K562 (cell line): ENCODE results near the gene KRTAP3-2. TPM values are rescaled to one million over a fixed set of nuclear protein-coding genes. Genes with fewer than 3 reads are reported as not detected.

Experiments used
- ATAC-seq: fragments of 200-7000 bp; cut with Tn5 transposase; 3 replicates; pipeline ENCODE4 v1.9.1; 2020; ENCODE audit warnings: moderate library complexity
- BruUV-seq: library from RNA; stranded (reverse); fragments of 400-500 nt; replicated peaks from 2 replicates; lab custom pipeline; 2021; lab: Mats Ljungman, UMichigan
- CTCF ChIA-PET: fragments of 300-600 bp; formaldehyde crosslinking; extraction: SDS; loops from one replicate; lab custom pipeline; 2021; ENCODE audit warnings: low intra/inter-chr PET ratio; lab: Yijun Ruan, JAX
- POLR2A ChIA-PET: fragments of 300-600, 350-650 bp; sonication (Branson Sonifier 250); formaldehyde crosslinking; extraction: SDS; loops from one replicate; lab custom pipeline; 2021; ENCODE audit warnings: antibody characterized with exemption, inconsistent platforms; lab: Yijun Ruan, JAX
- DNase-seq, 4 experiments: peaks; one replicate each; pipeline versions ENCODE4 v3.0.0 to v3.0.0-alpha.2; 2011 to 2018; ENCODE audit warnings: low spot score in 3 of 4, mixed read lengths in 3 of 4; ENCODE audit errors: extremely low read depth in 1 of 4
- FAIRE-seq: peaks from 2 replicates; lab custom pipeline; 2011; peaks lifted over from hg19 to GRCh38; lab: Jason Lieb, UNC
- H2AFZ ChIP-seq: 2 replicates; pipeline ENCODE4 v1.6.0; 2011; ENCODE audit warnings: low read depth, low read length, control low read depth, inconsistent platforms
- H3K27ac ChIP-seq: fragments of 200-600 bp; 3 replicates; pipeline ENCODE4 v1.8.0; 2011; ENCODE audit warnings: low read depth, mild to moderate bottlenecking, control low read depth, inconsistent platforms, low read length, moderate library complexity, mixed read lengths; ENCODE audit errors: extremely low read depth
- H3K27me3 ChIP-seq, 2 experiments: fragments of 300-600 bp in 1 of 2; 2 replicates in 1 of 2; 3 replicates in 1 of 2; pipeline versions ENCODE4 v1.6.0 to v1.8.0; 2011; ENCODE audit warnings: inconsistent platforms in 2 of 2, low read length in 2 of 2, mild to moderate bottlenecking in 1 of 2, mixed read lengths in 1 of 2, moderate library complexity in 1 of 2; ENCODE audit not compliant: control insufficient read depth in 2 of 2, insufficient read depth in 2 of 2
- H3K36me3 ChIP-seq: fragments of 300-600 bp; 3 replicates; pipeline ENCODE4 v1.8.0; 2011; ENCODE audit warnings: mild to moderate bottlenecking, low read length, inconsistent platforms; ENCODE audit not compliant: control insufficient read depth, insufficient read depth
- H3K4me1 ChIP-seq, 2 experiments: fragments of 200-600 bp in 1 of 2; replicated peaks in 1 of 2; 2 replicates in 1 of 2; 3 replicates in 1 of 2; pipeline versions ENCODE4 v1.5.1 to v1.8.0; 2011; ENCODE audit warnings: inconsistent platforms in 2 of 2, low read length in 2 of 2, mild to moderate bottlenecking in 1 of 2, mixed read lengths in 1 of 2, moderate library complexity in 1 of 2; ENCODE audit not compliant: control insufficient read depth in 2 of 2, insufficient read depth in 2 of 2
- H3K4me2 ChIP-seq: 2 replicates; pipeline ENCODE4 v1.6.1; 2011; ENCODE audit warnings: low read length, control low read depth, inconsistent platforms, mixed read lengths; ENCODE audit not compliant: insufficient read depth
- H3K4me3 ChIP-seq: fragments of 200-600 bp; sonication (generic), shearing (Covaris generic); 2 replicates; pipeline ENCODE4 v1.5.1; 2016; ENCODE audit warnings: control low read depth, inconsistent platforms
- H3K79me2 ChIP-seq: fragments of 200-600 bp; 3 replicates; pipeline ENCODE4 v1.8.0; 2011; ENCODE audit warnings: low read length, inconsistent platforms; ENCODE audit not compliant: control insufficient read depth, insufficient read depth
- H3K9ac ChIP-seq, 2 experiments: 2 replicates each; pipeline versions ENCODE4 v1.6.0 to v1.6.1; 2011; ENCODE audit warnings: low read depth in 2 of 2, low read length in 2 of 2, control low read depth in 1 of 2, inconsistent platforms in 1 of 2, mild to moderate bottlenecking in 1 of 2, mixed read lengths in 1 of 2; ENCODE audit not compliant: insufficient read depth in 1 of 2
- H3K9me1 ChIP-seq: one replicate; pipeline ENCODE4 v1.6.0; 2011; ENCODE audit warnings: inconsistent platforms, mild to moderate bottlenecking, low read length, moderate library complexity; ENCODE audit not compliant: control insufficient read depth, insufficient read depth
- H3K9me3 ChIP-seq: replicated peaks from 2 replicates; pipeline ENCODE4 v1.5.1; 2011; ENCODE audit warnings: low read depth, low read length, inconsistent platforms; ENCODE audit not compliant: control insufficient read depth, insufficient read depth
- H4K20me1 ChIP-seq: replicated peaks from 2 replicates; pipeline ENCODE4 v1.6.1; 2011; ENCODE audit warnings: low read length, inconsistent platforms, mixed read lengths; ENCODE audit not compliant: control insufficient read depth, insufficient read depth
- CXXC5 ChIP-seq: fragments of 250-450 bp; sonication (Bioruptor Pico); IDR thresholded peaks from 2 replicates; pipeline ENCODE4 v1.8.0; 2022; ENCODE audit warnings: inconsistent platforms, mild to moderate bottlenecking, moderate library complexity
- GABPA ChIP-seq: fragments of 200-800 bp; sonication (Bioruptor generic); conservative IDR thresholded peaks from 2 replicates; pipeline ENCODE4 v1.6.1; 2016; ENCODE audit warnings: low read depth, missing genetic modification characterization, missing compliant biosample characterization
- HDAC1 ChIP-seq, 2 experiments: fragments of 450-650 bp; IDR thresholded peaks; 2 replicates each; pipeline ENCODE4 v1.6.1; 2016 to 2017; ENCODE audit warnings: inconsistent platforms in 1 of 2, mild to moderate bottlenecking in 1 of 2, moderate library complexity in 1 of 2
- KLF1 ChIP-seq: fragments of 450-650 bp; IDR thresholded peaks from 2 replicates; pipeline ENCODE4 v1.6.1; 2016; ENCODE audit warnings: missing genetic modification characterization, missing compliant biosample characterization
- PCBP2 ChIP-seq: fragments of 200-400 bp; formaldehyde crosslinking; IDR thresholded peaks from 2 replicates; pipeline ENCODE4 v1.6.1; 2018; ENCODE audit warnings: low read length, low read depth, mild to moderate bottlenecking, moderate library complexity; ENCODE audit not compliant: poor library complexity, severe bottlenecking
- POLR3A ChIP-seq: IDR thresholded peaks from 2 replicates; pipeline ENCODE4 v1.6.1; 2011; ENCODE audit warnings: borderline replicate concordance, mild to moderate bottlenecking, moderate library complexity; ENCODE audit not compliant: insufficient read length, insufficient read depth; ENCODE audit errors: extremely low read depth
- TAF9B ChIP-seq: fragments of 450-650 bp; IDR thresholded peaks from 2 replicates; pipeline ENCODE4 v1.6.1; 2018; ENCODE audit warnings: mild to moderate bottlenecking; ENCODE audit not compliant: partially characterized antibody
- TSC22D4 ChIP-seq: fragments of 450-650 bp; IDR thresholded peaks from 2 replicates; pipeline ENCODE4 v1.6.1; 2016; ENCODE audit warnings: missing genetic modification characterization, missing biosample characterization, control low read depth
- ZNF12 ChIP-seq: sonication (generic); formaldehyde crosslinking; IDR thresholded peaks from 2 replicates; pipeline ENCODE4 v1.4.0; 2020; ENCODE audit warnings: mild to moderate bottlenecking, missing genetic modification reagents
- ZNF143 ChIP-seq: sonication (generic); formaldehyde crosslinking; IDR thresholded peaks from 2 replicates; pipeline ENCODE4 v1.9.0; 2022; ENCODE audit warnings: mild to moderate bottlenecking, missing genetic modification reagents
- WGBS: fragments of 100-300 bp; shearing (Covaris generic); methylation state at CpG from one replicate; pipeline ENCODE4 v1.1.6; 2016; ENCODE audit warnings: low coverage, mixed read lengths; ENCODE audit not compliant: insufficient coverage; ENCODE audit errors: missing lambda C conversion rate; 5-methylcytosine and 5-hydroxymethylcytosine counted together
- in situ Hi-C: fragments of 300-500 bp; cut with MboI; formaldehyde crosslinking; loops from 4 replicates; pipeline ENCODE4 v1.15.0; 2018; ENCODE audit warnings: inconsistent platforms, mixed read lengths
- intact Hi-C: fragments of 100-400 bp; cut with micrococcal nuclease; formaldehyde crosslinking; loops from 2 replicates; pipeline ENCODE4 v1.14.2; 2022
- polyA plus RNA-seq, 8 experiments: library from polyadenylated mRNA; depleted of rRNA in 4 of 8; stranded (reverse) in 5 of 8; unstranded in 3 of 8; fragments of >200 nt; fragmentation: Nextera tagmentation in 2 of 8; fragmentation: Illumina TruSeq in 1 of 8; extraction: Ambion mirVana in 2 of 8; extraction: Trizol in 1 of 8; gene quantifications; 2 replicates each; pipeline versions ENCODE4 v1.2.1 to v1.2.3, GENCODE V29; 2011 to 2014; ENCODE audit warnings: inconsistent platforms in 1 of 8, missing spikeins in 1 of 8
- total RNA-seq, 7 experiments: library from RNA; depleted of rRNA in 6 of 7; stranded (reverse); fragments of >200 nt in 6 of 7; fragmentation: Illumina TruSeq in 2 of 7; extraction: Trizol in 2 of 7; gene quantifications; 2 replicates each; pipeline versions ENCODE4 v1.2.1 to v1.2.3, GENCODE V29; 2011 to 2021; ENCODE audit warnings: low replicate concordance in 1 of 7
- TF ChIP-seq, protein P1 (sequence below): fragments of 250-450 bp; sonication (Bioruptor Pico); IDR thresholded peaks from 2 replicates; pipeline ENCODE4 v1.8.0; 2021; ENCODE audit warnings: mild to moderate bottlenecking, moderate library complexity
- TF ChIP-seq, protein P2 (sequence below): sonication (generic); formaldehyde crosslinking; IDR thresholded peaks from 2 replicates; pipeline ENCODE4 v1.4.0; 2020; ENCODE audit warnings: mild to moderate bottlenecking, missing genetic modification reagents
- TF ChIP-seq, protein P3 (sequence below), 3 experiments: IDR thresholded peaks in 2 of 3; conservative IDR thresholded peaks in 1 of 3; 2 replicates each; pipeline ENCODE4 v1.5.1; 2011 to 2012; ENCODE audit warnings: low read length in 3 of 3, mild to moderate bottlenecking in 3 of 3, control low read depth in 2 of 3, improper control_type of control experiment in 1 of 3, inconsistent platforms in 1 of 3, low read depth in 1 of 3, mixed read lengths in 1 of 3, moderate library complexity in 1 of 3; ENCODE audit not compliant: insufficient read depth in 2 of 3

The KRTAP3-2 gene
- total and polyA plus RNA-seq, 9 of the 15 experiments (the other 6 are each of a cell fraction or from before 2014, with no cell fraction given): not detected

DNA sequence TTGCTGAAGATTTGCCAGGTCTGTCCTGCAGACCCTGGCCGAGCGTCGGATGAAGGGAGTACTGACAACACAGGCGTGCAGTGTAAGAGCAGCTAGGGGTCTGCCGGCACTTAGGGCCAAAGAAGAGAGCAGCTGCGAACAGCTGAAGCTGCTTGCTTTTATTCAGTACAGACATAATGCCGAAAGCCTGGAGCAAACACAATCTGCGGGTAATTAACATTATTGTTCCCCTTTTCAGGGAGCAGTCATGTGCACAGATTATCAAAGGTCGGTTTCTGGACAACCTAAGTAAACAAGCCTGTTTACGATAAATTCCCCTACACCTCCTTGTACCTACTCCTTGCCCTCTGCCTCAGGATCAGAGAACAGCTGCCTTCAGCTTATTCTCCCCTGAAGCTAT is 50.3 kb downstream of the KRTAP3-2 start:
- Histone ChIP-seq H3K9ac (no peak overlapping the region), H3K27me3 (peaks cover 2 to 8% of the 10 kb centered on the region in 2 experiments; a peak in 4 of 5 replicates), H3K9me3 (no peaks in the 10 kb centered on the region), H4K20me1 (no peaks in the 10 kb centered on the region), H2AFZ (no peak overlapping the region), H3K79me2 (no peaks in the 10 kb centered on the region), H3K36me3 (no peaks in the 10 kb centered on the region), H3K4me3 (no peak overlapping the region), H3K4me2 (no peak overlapping the region), H3K9me1 (no peaks in the 10 kb centered on the region), H3K27ac (no peak overlapping the region), H3K4me1 (no peaks in the 10 kb centered on the region)
- ChIA-PET POLR2A (interaction anchor here (1.8 kb wide), 1 partner anchor 10 kb away, joined by 4 read pairs; no protein-coding TSS in a partner anchor), CTCF (no interaction called here)
- no peak for FAIRE-seq
- ATAC-seq: no peak
- TF ChIP-seq TSC22D4 (no peak), POLR3A (no peak), GABPA (tag) (no peak), CXXC5 (CRISPR knock-in tag) (no peak), ZNF12 (CRISPR knock-in tag) (no peak), KLF1 (tag) (no peak), ZNF143 (no peak), HDAC1 (IDR thresholded peaks at IDR 0.05) (no peak), TAF9B (no peak), PCBP2 (no peak)
- TF ChIP-seq, protein P1, sequence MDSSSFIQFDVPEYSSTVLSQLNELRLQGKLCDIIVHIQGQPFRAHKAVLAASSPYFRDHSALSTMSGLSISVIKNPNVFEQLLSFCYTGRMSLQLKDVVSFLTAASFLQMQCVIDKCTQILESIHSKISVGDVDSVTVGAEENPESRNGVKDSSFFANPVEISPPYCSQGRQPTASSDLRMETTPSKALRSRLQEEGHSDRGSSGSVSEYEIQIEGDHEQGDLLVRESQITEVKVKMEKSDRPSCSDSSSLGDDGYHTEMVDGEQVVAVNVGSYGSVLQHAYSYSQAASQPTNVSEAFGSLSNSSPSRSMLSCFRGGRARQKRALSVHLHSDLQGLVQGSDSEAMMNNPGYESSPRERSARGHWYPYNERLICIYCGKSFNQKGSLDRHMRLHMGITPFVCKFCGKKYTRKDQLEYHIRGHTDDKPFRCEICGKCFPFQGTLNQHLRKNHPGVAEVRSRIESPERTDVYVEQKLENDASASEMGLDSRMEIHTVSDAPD (CRISPR knock-in tag): no peak
- TF ChIP-seq, protein P2, sequence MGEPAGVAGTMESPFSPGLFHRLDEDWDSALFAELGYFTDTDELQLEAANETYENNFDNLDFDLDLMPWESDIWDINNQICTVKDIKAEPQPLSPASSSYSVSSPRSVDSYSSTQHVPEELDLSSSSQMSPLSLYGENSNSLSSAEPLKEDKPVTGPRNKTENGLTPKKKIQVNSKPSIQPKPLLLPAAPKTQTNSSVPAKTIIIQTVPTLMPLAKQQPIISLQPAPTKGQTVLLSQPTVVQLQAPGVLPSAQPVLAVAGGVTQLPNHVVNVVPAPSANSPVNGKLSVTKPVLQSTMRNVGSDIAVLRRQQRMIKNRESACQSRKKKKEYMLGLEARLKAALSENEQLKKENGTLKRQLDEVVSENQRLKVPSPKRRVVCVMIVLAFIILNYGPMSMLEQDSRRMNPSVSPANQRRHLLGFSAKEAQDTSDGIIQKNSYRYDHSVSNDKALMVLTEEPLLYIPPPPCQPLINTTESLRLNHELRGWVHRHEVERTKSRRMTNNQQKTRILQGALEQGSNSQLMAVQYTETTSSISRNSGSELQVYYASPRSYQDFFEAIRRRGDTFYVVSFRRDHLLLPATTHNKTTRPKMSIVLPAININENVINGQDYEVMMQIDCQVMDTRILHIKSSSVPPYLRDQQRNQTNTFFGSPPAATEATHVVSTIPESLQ (CRISPR knock-in tag): no peak
- TF ChIP-seq, protein P3, sequence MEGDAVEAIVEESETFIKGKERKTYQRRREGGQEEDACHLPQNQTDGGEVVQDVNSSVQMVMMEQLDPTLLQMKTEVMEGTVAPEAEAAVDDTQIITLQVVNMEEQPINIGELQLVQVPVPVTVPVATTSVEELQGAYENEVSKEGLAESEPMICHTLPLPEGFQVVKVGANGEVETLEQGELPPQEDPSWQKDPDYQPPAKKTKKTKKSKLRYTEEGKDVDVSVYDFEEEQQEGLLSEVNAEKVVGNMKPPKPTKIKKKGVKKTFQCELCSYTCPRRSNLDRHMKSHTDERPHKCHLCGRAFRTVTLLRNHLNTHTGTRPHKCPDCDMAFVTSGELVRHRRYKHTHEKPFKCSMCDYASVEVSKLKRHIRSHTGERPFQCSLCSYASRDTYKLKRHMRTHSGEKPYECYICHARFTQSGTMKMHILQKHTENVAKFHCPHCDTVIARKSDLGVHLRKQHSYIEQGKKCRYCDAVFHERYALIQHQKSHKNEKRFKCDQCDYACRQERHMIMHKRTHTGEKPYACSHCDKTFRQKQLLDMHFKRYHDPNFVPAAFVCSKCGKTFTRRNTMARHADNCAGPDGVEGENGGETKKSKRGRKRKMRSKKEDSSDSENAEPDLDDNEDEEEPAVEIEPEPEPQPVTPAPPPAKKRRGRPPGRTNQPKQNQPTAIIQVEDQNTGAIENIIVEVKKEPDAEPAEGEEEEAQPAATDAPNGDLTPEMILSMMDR (IDR thresholded peaks at IDR 0.05 in 2 of 3, conservative IDR thresholded peaks at IDR 0.05 in 1 of 3; ENCODE audit: insufficient read depth in 2 of 3, low read depth in 1 of 3, low read length in 3 of 3): no peak
- no TSS peak for BruUV-seq
- DNase-seq: no peak
- under 1% methylated on average over 10 of the region's 10 CpGs for WGBS
- in situ Hi-C loops (no loop called here), intact Hi-C loops (no loop called here)
